HG03135 (cell line): ENCODE measurements around the gene TMEM209.
"Not testable (repeated sequence)": the region's sequence is repeated elsewhere in the genome, so short reads cannot be mapped to it uniquely, and the experiment has no call there.

Experiments
- ATAC-seq: cut with Tn5 transposase; IDR thresholded peaks from one replicate; pipeline ENCODE4 v1.9.1; 2021; ENCODE audit warnings: mild to moderate bottlenecking, moderate library complexity; ENCODE audit not compliant: unreplicated experiment

Gene TMEM209

GRCh38 chr7:130205084-130205947 is at the start of gene TMEM209:
TMEM209 (minus strand) TSS chr7:130205406; CDS start chr7:130205375, 31 bp downstream.
- peak; percentile 97 for ATAC-seq

GRCh38 chr7:130254555-130254954 is 49.3 kb upstream of the TMEM209 start:
- no peak for ATAC-seq

GRCh38 chr7:130249626-130250025 is 44.4 kb upstream of the TMEM209 start:
- not testable (repeated sequence) for ATAC-seq

- not testable (repeated sequence) for ATAC-seq
These were observed 43.6 kb upstream of the TMEM209 start for GRCh38 chr7:130248842-130249241.

GRCh38 chr7:130246491-130246890 is 41.3 kb upstream of the TMEM209 start:
- ATAC-seq, result not testable (repeated sequence)

GRCh38 chr7:130243486-130243885 is 38.3 kb upstream of the TMEM209 start:
- ATAC-seq, result not testable (repeated sequence)

GRCh38 chr7:130242198-130243014 is 37.2 kb upstream of the TMEM209 start:
- ATAC-seq, result no peak

GRCh38 chr7:130240240-130240639 is 35.0 kb upstream of the TMEM209 start:
- ATAC-seq, result no peak

GRCh38 chr7:130236361-130236760 is 31.2 kb upstream of the TMEM209 start:
- not testable (repeated sequence) for ATAC-seq

GRCh38 chr7:130234078-130234477 is 28.9 kb upstream of the TMEM209 start:
- ATAC-seq, result no peak

- no peak for ATAC-seq
These were observed 27.0 kb upstream of the TMEM209 start for GRCh38 chr7:130232209-130232608.

- no peak for ATAC-seq
These were observed 26.6 kb upstream of the TMEM209 start for GRCh38 chr7:130231792-130232191.

GRCh38 chr7:130229981-130230380 is 24.8 kb upstream of the TMEM209 start:
- not testable (repeated sequence) for ATAC-seq

- ATAC-seq, result no peak
These were observed 23.8 kb upstream of the TMEM209 start for GRCh38 chr7:130228840-130229502.

- ATAC-seq, result no peak
These were observed 22.8 kb upstream of the TMEM209 start for GRCh38 chr7:130227883-130228575.

GRCh38 chr7:130226333-130226732 is 21.1 kb upstream of the TMEM209 start:
- ATAC-seq, result no peak

- ATAC-seq, result not testable (repeated sequence)
These were observed 19.7 kb upstream of the TMEM209 start for GRCh38 chr7:130224923-130225322.

GRCh38 chr7:130224210-130224609 is 19.0 kb upstream of the TMEM209 start:
- ATAC-seq, result no peak

GRCh38 chr7:130223646-130224045 is 18.4 kb upstream of the TMEM209 start:
- no peak for ATAC-seq

GRCh38 chr7:130221746-130222145 is 16.5 kb upstream of the TMEM209 start:
- ATAC-seq, result no peak

- no peak for ATAC-seq
These were observed 14.7 kb upstream of the TMEM209 start for GRCh38 chr7:130219871-130220270.
